SK-N-MC (cell line): ENCODE measurements around the gene ZNF268.

Experiments
- DNase-seq: peaks from one replicate; pipeline ENCODE4 v3.0.0-alpha.2; 2011; ENCODE audit warnings: low read depth, low spot score
- H3K27ac ChIP-seq: fragments of 200-600 bp; sonication (generic); 2 replicates; pipeline ENCODE4 v1.5.1; 2016; ENCODE audit warnings: mixed run types
- H3K36me3 ChIP-seq: fragments of 200-600 bp; sonication (generic); 2 replicates; pipeline ENCODE4 v1.6.1; 2017; ENCODE audit warnings: antibody characterized with exemption, low read length, mixed read lengths; ENCODE audit not compliant: insufficient read depth
- H3K4me3 ChIP-seq: fragments of 200-600 bp; sonication (generic); 2 replicates; pipeline ENCODE4 v1.5.1; 2016
- H3K9ac ChIP-seq: fragments of 200-600 bp; sonication (generic); 2 replicates; pipeline ENCODE4 v1.8.0; 2017; ENCODE audit warnings: mixed run types, mixed read lengths; ENCODE audit not compliant: insufficient read length
- H3K9me3 ChIP-seq: fragments of 200-600 bp; sonication (generic); 2 replicates; pipeline ENCODE4 v1.6.1; 2017; ENCODE audit warnings: low read depth, mild to moderate bottlenecking, antibody characterized with exemption, low read length, moderate library complexity, mixed read lengths
- EZH2 ChIP-seq: fragments of 200-600 bp; sonication (generic); IDR thresholded peaks from one replicate; pipeline ENCODE4 v1.6.1; 2017; ENCODE audit warnings: antibody characterized with exemption
- FOXP2 ChIP-seq: optimal IDR thresholded peaks from 2 replicates; pipeline ENCODE3; 2011; ENCODE audit warnings: mild to moderate bottlenecking, moderate library complexity; ENCODE audit not compliant: insufficient read depth; ENCODE audit errors: extremely low read length, control extremely low read depth
- POLR2AphosphoS5 ChIP-seq: IDR thresholded peaks from 2 replicates; pipeline ENCODE4 v1.6.1; 2012; ENCODE audit warnings: mild to moderate bottlenecking, low read depth, low read length, borderline replicate concordance

Gene ZNF268

DNA sequence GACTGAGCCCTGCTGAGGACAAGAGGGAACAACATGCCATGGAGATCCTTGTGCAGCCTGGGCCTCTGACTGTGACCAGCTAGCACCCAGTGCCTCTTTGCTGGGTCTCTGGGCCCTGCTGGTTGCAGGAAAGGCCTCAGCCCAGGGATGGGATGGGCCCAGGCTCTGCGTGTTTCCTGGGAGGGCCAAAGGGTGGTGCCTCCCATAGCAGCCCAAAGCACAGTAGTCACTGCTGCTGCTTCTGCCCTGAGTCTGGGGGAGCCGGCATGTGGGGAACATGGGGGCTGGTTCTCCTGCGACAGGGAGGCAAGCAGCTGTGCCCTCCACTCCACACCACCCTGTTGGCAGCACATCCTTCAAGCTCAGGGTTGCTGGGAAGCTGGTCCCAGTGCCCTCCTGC is 35.9 kb downstream of the ZNF268 start:
- no peak for TF ChIP-seq FOXP2
- TF ChIP-seq EZH2 = no peak
- TF ChIP-seq POLR2AphosphoS5 = no peak
- Histone ChIP-seq H3K4me3 (no peak overlapping the region), H3K27ac (no peak overlapping the region), H3K9me3 (peaks cover under 1% of the 10 kb centered on the region; the same call in 1 of the 2 replicates), H3K36me3 (no peaks in the 10 kb centered on the region), H3K9ac (no peak overlapping the region)
- no peak for DNase-seq

DNA sequence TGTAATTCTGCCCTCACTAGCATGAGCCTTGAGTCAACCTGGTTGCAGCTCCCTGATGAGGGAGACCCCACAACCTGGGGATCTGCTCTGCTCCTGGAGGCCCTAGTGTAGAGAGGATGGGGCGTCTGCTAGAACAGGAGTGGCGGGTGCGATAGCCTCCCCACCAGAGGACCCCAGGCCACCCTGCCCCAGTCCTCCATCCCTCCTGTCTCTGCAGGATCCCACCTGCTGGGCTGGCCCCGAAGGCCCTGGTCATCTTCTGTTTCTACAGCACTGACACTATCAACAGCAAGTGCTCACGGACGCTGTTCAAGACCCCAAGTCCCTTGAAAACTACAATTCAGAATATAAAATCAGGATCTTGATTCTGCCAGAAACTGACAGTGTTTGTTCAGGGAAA is 39.2 kb downstream of the ZNF268 start:
- no peak overlapping the region for H3K4me3 ChIP-seq
- no peaks in the 10 kb centered on the region for H3K36me3 ChIP-seq
- H3K9me3 ChIP-seq = peaks cover 6% of the 10 kb centered on the region; the same call in 1 of the 2 replicates
- no peak overlapping the region for H3K9ac ChIP-seq
- H3K27ac ChIP-seq = no peak overlapping the region
- DNase-seq = no peak
- no peak for TF ChIP-seq POLR2AphosphoS5

DNA sequence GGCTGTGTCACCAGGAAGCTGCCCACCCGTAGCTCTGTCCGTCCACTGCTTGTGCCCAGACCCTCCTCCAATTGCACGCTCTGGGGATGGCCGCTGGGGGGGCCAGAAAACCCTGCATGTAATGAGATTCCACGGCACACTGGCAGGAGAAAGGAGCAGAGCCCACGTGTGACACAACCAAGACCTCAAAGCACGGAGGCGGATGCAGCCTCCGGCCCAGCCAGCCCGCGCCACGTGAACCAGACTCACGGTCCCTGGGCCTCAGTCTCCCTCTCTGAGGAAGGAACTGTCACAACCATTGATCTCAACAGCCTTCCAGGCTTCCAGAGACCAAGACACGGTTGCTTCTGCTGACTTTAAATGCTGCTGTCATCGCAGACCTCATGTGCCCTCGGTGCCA is 39.9 kb downstream of the ZNF268 start:
- Histone ChIP-seq H3K4me3 (no peak overlapping the region), H3K9me3 (peaks cover 6% of the 10 kb centered on the region; the same call in 1 of the 2 replicates), H3K9ac (no peak overlapping the region), H3K27ac (no peak overlapping the region), H3K36me3 (no peaks in the 10 kb centered on the region)
- no peak for TF ChIP-seq EZH2
- no peak for DNase-seq

DNA sequence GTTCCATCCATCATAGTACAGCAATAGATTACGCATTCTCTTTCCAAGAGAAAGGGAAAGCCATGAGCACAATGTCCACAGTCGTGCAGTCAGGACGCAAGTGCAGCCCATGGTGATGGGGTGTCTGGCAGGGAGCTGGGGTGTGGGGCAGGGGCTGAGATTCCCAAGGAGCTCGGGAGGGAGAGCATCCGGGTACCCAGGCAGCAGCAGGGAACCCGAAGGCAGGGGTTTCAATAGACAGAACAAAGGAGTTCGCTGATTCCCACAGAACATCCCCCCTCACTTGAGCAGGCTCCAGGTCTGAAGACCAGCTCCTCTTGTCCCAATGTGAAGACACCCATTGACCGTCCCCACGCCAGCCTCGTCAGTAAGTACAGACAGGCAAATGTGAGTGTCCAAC is 40.9 kb downstream of the ZNF268 start:
- TF ChIP-seq FOXP2 (no peak), EZH2 (no peak), POLR2AphosphoS5 (no peak)
- Histone ChIP-seq H3K27ac (no peak overlapping the region), H3K36me3 (no peaks in the 10 kb centered on the region), H3K9me3 (peaks cover 6% of the 10 kb centered on the region; the same call in 1 of the 2 replicates), H3K9ac (no peak overlapping the region), H3K4me3 (no peak overlapping the region)
- no peak for DNase-seq

DNA sequence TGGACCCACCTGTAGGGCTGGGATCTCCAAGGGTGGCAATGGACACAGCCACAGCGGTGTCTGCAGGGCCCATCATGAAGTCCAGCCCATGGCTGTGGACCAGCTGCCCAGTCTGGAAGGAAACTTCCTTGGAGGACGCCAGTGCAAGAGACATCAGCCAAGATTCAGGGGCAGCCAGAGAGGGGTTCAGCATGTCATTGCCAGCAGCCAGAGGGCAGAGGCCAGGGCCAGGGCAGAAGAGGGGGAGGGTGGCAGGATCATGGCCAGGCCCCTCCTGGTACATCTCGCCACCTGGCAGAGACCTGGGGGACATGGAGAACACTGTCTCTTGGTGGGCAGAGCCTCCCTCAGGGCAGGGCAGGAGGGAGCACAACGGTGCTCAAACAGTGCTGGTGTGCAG is 44.2 kb downstream of the ZNF268 start:
- no peak overlapping the region for H3K9ac ChIP-seq
- TF ChIP-seq EZH2 (no peak), FOXP2 (no peak), POLR2AphosphoS5 (no peak)
- H3K9me3 ChIP-seq = peaks cover 6% of the 10 kb centered on the region; the same call in 1 of the 2 replicates
- no peak for DNase-seq
- no peaks in the 10 kb centered on the region for H3K36me3 ChIP-seq
- no peak overlapping the region for H3K4me3 ChIP-seq
- no peak overlapping the region for H3K27ac ChIP-seq

DNA sequence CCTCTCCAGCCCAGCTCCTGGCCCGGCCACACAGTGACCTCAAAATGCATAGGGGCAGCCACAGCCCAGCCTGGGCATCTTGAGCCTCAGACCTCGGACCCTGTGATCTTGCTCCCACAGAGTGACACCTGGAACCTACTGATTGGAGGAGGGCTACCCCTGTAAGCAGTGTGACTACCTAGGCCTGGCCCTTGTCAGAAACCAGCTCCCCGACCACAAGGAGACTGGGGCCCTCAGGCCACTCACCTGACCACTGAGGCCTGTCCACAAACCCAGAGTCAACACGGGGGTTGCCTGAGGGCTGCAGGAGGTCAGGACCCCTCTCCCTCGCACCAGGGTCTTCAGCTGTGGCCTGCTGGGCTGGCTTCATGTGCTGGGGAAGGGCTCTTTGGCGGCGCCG is 45.4 kb downstream of the ZNF268 start:
- no peak for DNase-seq

DNA sequence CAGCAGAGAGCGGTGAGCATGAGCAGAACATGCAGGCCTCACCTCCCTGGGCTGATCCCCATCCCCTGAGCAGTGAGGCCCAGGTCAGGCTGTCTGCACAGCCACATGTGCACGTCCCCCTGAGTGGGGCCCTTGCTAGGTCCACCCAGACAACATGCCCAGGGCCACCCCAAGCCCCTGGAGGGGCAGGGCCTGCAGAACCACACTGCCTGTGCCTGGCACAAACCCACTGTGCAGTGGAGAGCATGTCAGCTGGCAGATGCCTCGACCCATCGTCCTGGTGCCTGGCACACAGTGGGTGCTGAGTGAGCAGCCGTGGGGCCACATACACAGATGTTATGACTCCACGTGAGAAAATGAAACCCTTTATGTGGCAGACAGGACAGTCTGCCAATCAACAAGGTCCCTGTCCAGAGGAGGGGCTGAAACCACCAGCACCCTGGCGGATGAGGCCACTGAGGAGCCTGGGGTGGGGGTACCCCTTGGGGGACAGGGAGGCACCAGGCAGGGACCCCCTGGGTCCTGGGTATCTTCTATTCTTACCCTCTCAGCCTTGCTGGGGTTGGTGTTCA is 46.1 kb downstream of the ZNF268 start:
- Histone ChIP-seq H3K9ac (no peak overlapping the region), H3K27ac (no peak overlapping the region), H3K9me3 (peaks cover 4% of the 10 kb centered on the region; the same call in 1 of the 2 replicates), H3K36me3 (no peaks in the 10 kb centered on the region), H3K4me3 (no peak overlapping the region)
- TF ChIP-seq EZH2 (no peak), FOXP2 (no peak), POLR2AphosphoS5 (no peak)
- DNase-seq = no peak

More for the DNA sequence above, 45.4 kb downstream of the ZNF268 start:
- peaks cover 6% of the 10 kb centered on the region; the same call in 1 of the 2 replicates for H3K9me3 ChIP-seq
- no peak overlapping the region for H3K27ac ChIP-seq
- no peaks in the 10 kb centered on the region for H3K36me3 ChIP-seq
- TF ChIP-seq FOXP2 (no peak), EZH2 (no peak), POLR2AphosphoS5 (no peak)
- H3K9ac ChIP-seq = no peak overlapping the region
- H3K4me3 ChIP-seq = no peak overlapping the region

DNA sequence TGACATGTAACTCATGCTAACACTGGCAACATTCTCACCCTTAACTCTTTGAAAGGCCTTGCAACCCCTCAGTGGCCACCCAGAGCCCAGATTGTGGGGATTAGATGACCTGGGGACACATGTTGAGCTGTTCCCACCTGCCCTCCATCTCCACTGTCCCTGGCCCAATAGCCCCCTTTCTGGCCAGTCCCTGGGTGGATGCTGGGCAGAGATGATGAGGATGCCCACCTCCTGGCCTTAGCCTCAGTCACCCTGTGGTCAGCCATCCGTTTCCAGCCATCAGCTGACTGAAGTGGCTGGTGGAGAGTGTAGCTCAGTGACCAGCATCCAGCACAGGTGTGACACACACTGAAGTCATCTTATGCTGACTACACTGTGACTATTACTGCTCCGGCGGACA is 49.7 kb downstream of the ZNF268 start:
- no peak for DNase-seq
- TF ChIP-seq POLR2AphosphoS5 (no peak), EZH2 (no peak), FOXP2 (no peak)
- Histone ChIP-seq H3K9me3 (no peaks in the 10 kb centered on the region), H3K9ac (no peak overlapping the region), H3K36me3 (no peaks in the 10 kb centered on the region), H3K27ac (no peak overlapping the region), H3K4me3 (no peak overlapping the region)

DNA sequence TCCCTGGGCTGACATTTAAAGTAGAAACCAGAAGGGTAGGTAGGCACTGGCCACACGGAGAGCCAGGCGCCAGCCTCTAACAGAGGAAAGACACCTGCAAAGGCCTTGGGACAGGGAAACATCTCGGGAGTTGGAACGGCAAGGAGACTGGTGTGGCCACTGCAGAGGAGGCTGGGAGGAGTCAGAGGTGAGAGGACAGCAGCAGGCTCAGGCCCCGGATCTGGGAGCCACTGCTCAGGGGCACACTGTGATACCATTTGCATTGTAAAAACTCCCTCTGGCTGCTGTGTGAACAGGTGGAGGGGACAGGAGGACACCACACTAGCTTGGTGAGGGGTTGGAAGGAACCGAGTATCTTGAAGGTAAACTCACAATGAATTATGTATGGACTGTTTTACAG is 51.7 kb downstream of the ZNF268 start:
- H3K4me3 ChIP-seq = no peak overlapping the region
- TF ChIP-seq POLR2AphosphoS5 (no peak), EZH2 (no peak), FOXP2 (no peak)
- DNase-seq = no peak
- H3K36me3 ChIP-seq = no peaks in the 10 kb centered on the region
- no peak overlapping the region for H3K9ac ChIP-seq
- H3K27ac ChIP-seq = no peak overlapping the region
- H3K9me3 ChIP-seq = no peaks in the 10 kb centered on the region
